K562 (cell line): ENCODE data around the gene DPP4. TPM values are rescaled to one million over a fixed set of nuclear protein-coding genes. Genes with fewer than 3 reads are reported as not detected.

Experiments
- ATAC-seq: fragments of 200-7000 bp; cut with Tn5 transposase; 3 replicates; pipeline ENCODE4 v1.9.1; 2020; ENCODE audit warnings: moderate library complexity
- BruUV-seq: library from RNA; stranded (reverse); fragments of 400-500 nt; replicated peaks from 2 replicates; lab custom pipeline; 2021; lab: Mats Ljungman, UMichigan
- CTCF ChIA-PET: fragments of 300-600 bp; formaldehyde crosslinking; extraction: SDS; loops from one replicate; lab custom pipeline; 2021; ENCODE audit warnings: low intra/inter-chr PET ratio; lab: Yijun Ruan, JAX
- POLR2A ChIA-PET: fragments of 300-600, 350-650 bp; sonication (Branson Sonifier 250); formaldehyde crosslinking; extraction: SDS; loops from one replicate; lab custom pipeline; 2021; ENCODE audit warnings: antibody characterized with exemption, inconsistent platforms; lab: Yijun Ruan, JAX
- DNase-seq, 4 experiments: peaks; one replicate each; pipeline versions ENCODE4 v3.0.0 to v3.0.0-alpha.2; 2011 to 2018; ENCODE audit warnings: low spot score in 3 of 4, mixed read lengths in 3 of 4; ENCODE audit errors: extremely low read depth in 1 of 4
- FAIRE-seq: peaks from 2 replicates; lab custom pipeline; 2011; peaks lifted over from hg19 to GRCh38; lab: Jason Lieb, UNC
- H2AFZ ChIP-seq: 2 replicates; pipeline ENCODE4 v1.6.0; 2011; ENCODE audit warnings: low read depth, low read length, control low read depth, inconsistent platforms
- H3K27ac ChIP-seq: fragments of 200-600 bp; 3 replicates; pipeline ENCODE4 v1.8.0; 2011; ENCODE audit warnings: low read depth, mild to moderate bottlenecking, control low read depth, inconsistent platforms, low read length, moderate library complexity, mixed read lengths; ENCODE audit errors: extremely low read depth
- H3K27me3 ChIP-seq, 2 experiments: fragments of 300-600 bp in 1 of 2; 2 replicates in 1 of 2; 3 replicates in 1 of 2; pipeline versions ENCODE4 v1.6.0 to v1.8.0; 2011; ENCODE audit warnings: inconsistent platforms in 2 of 2, low read length in 2 of 2, mild to moderate bottlenecking in 1 of 2, mixed read lengths in 1 of 2, moderate library complexity in 1 of 2; ENCODE audit not compliant: control insufficient read depth in 2 of 2, insufficient read depth in 2 of 2
- H3K36me3 ChIP-seq: fragments of 300-600 bp; 3 replicates; pipeline ENCODE4 v1.8.0; 2011; ENCODE audit warnings: mild to moderate bottlenecking, low read length, inconsistent platforms; ENCODE audit not compliant: control insufficient read depth, insufficient read depth
- H3K4me1 ChIP-seq, 2 experiments: fragments of 200-600 bp in 1 of 2; replicated peaks in 1 of 2; 2 replicates in 1 of 2; 3 replicates in 1 of 2; pipeline versions ENCODE4 v1.5.1 to v1.8.0; 2011; ENCODE audit warnings: inconsistent platforms in 2 of 2, low read length in 2 of 2, mild to moderate bottlenecking in 1 of 2, mixed read lengths in 1 of 2, moderate library complexity in 1 of 2; ENCODE audit not compliant: control insufficient read depth in 2 of 2, insufficient read depth in 2 of 2
- H3K4me2 ChIP-seq: 2 replicates; pipeline ENCODE4 v1.6.1; 2011; ENCODE audit warnings: low read length, control low read depth, inconsistent platforms, mixed read lengths; ENCODE audit not compliant: insufficient read depth
- H3K4me3 ChIP-seq: fragments of 200-600 bp; sonication (generic), shearing (Covaris generic); 2 replicates; pipeline ENCODE4 v1.5.1; 2016; ENCODE audit warnings: control low read depth, inconsistent platforms
- H3K79me2 ChIP-seq: fragments of 200-600 bp; 3 replicates; pipeline ENCODE4 v1.8.0; 2011; ENCODE audit warnings: low read length, inconsistent platforms; ENCODE audit not compliant: control insufficient read depth, insufficient read depth
- H3K9ac ChIP-seq, 2 experiments: 2 replicates each; pipeline versions ENCODE4 v1.6.0 to v1.6.1; 2011; ENCODE audit warnings: low read depth in 2 of 2, low read length in 2 of 2, control low read depth in 1 of 2, inconsistent platforms in 1 of 2, mild to moderate bottlenecking in 1 of 2, mixed read lengths in 1 of 2; ENCODE audit not compliant: insufficient read depth in 1 of 2
- H3K9me1 ChIP-seq: one replicate; pipeline ENCODE4 v1.6.0; 2011; ENCODE audit warnings: inconsistent platforms, mild to moderate bottlenecking, low read length, moderate library complexity; ENCODE audit not compliant: control insufficient read depth, insufficient read depth
- H3K9me3 ChIP-seq: replicated peaks from 2 replicates; pipeline ENCODE4 v1.5.1; 2011; ENCODE audit warnings: low read depth, low read length, inconsistent platforms; ENCODE audit not compliant: control insufficient read depth, insufficient read depth
- H4K20me1 ChIP-seq: replicated peaks from 2 replicates; pipeline ENCODE4 v1.6.1; 2011; ENCODE audit warnings: low read length, inconsistent platforms, mixed read lengths; ENCODE audit not compliant: control insufficient read depth, insufficient read depth
- ARID3A ChIP-seq: IDR thresholded peaks from 2 replicates; pipeline ENCODE4 v1.6.1; 2012; ENCODE audit warnings: low read depth, low read length, improper control_type of control experiment, borderline replicate concordance
- DLX4 ChIP-seq: fragments of 250-450 bp; sonication (Bioruptor Pico); IDR thresholded peaks from 2 replicates; pipeline ENCODE4 v1.6.1; 2021; ENCODE audit warnings: mild to moderate bottlenecking
- E2F5 ChIP-seq: sonication (generic); formaldehyde crosslinking; IDR thresholded peaks from 2 replicates; pipeline ENCODE4 v1.8.0; 2022; ENCODE audit warnings: mild to moderate bottlenecking, missing genetic modification reagents
- ETS2 ChIP-seq: IDR thresholded peaks from 2 replicates; pipeline ENCODE4 v1.6.1; 2016; ENCODE audit warnings: borderline replicate concordance, missing genetic modification characterization, mild to moderate bottlenecking, moderate library complexity, missing compliant biosample characterization; ENCODE audit not compliant: poor library complexity, severe bottlenecking
- MEF2A ChIP-seq: IDR thresholded peaks from 2 replicates; pipeline ENCODE4 v1.6.1; 2011; ENCODE audit warnings: low read depth, mild to moderate bottlenecking, low read length, moderate library complexity; ENCODE audit not compliant: control insufficient read depth
- MEF2D ChIP-seq: conservative IDR thresholded peaks from 2 replicates; pipeline ENCODE4 v1.6.1; 2016; ENCODE audit warnings: low read depth, missing genetic modification characterization, missing compliant biosample characterization
- NFE2L1 ChIP-seq: fragments of 450-650 bp; IDR thresholded peaks from 2 replicates; pipeline ENCODE4 v1.6.1; 2016; ENCODE audit warnings: missing genetic modification characterization, low read depth, mild to moderate bottlenecking, missing compliant biosample characterization, moderate library complexity, borderline replicate concordance
- NR3C1 ChIP-seq: sonication (generic); formaldehyde crosslinking; IDR thresholded peaks from 2 replicates; pipeline ENCODE4 v1.8.1; 2022; ENCODE audit warnings: missing genetic modification reagents
- POLR2H ChIP-seq: IDR thresholded peaks from 2 replicates; pipeline ENCODE4 v1.6.1; 2016; ENCODE audit warnings: missing genetic modification characterization, low read depth, mild to moderate bottlenecking, control low read depth, missing compliant biosample characterization, moderate library complexity
- SLC30A9 ChIP-seq: fragments of 250-450 bp; sonication (Bioruptor Pico); IDR thresholded peaks from 2 replicates; pipeline ENCODE4 v1.8.0; 2022; ENCODE audit warnings: mild to moderate bottlenecking, moderate library complexity
- SMAD1 ChIP-seq: fragments of 150-350 bp; IDR thresholded peaks from 2 replicates; pipeline ENCODE4 v1.6.1; 2014; ENCODE audit warnings: low read length, low read depth; ENCODE audit not compliant: partially characterized antibody
- SRSF1 ChIP-seq: fragments of 200-400 bp; formaldehyde crosslinking; IDR thresholded peaks from 2 replicates; pipeline ENCODE4 v1.6.1; 2017; ENCODE audit warnings: mild to moderate bottlenecking, low read depth, low read length, moderate library complexity
- ZBTB49 ChIP-seq: sonication (generic); formaldehyde crosslinking; IDR thresholded peaks from 2 replicates; pipeline ENCODE4 v1.8.0; 2022; ENCODE audit warnings: missing genetic modification reagents, mild to moderate bottlenecking, borderline replicate concordance
- ZFPM2 ChIP-seq: fragments of 250-450 bp; sonication (Bioruptor Pico); IDR thresholded peaks from 2 replicates; pipeline ENCODE4 v1.5.1; 2022; ENCODE audit warnings: mild to moderate bottlenecking
- ZNF41 ChIP-seq: fragments of 250-450 bp; sonication (Bioruptor Pico); conservative IDR thresholded peaks from 2 replicates; pipeline ENCODE4 v1.4.0; 2020; ENCODE audit warnings: mild to moderate bottlenecking
- ZNF77 ChIP-seq: fragments of 250-450 bp; sonication (Bioruptor Pico); IDR thresholded peaks from 2 replicates; pipeline ENCODE4 v1.5.0; 2020
- WGBS: fragments of 100-300 bp; shearing (Covaris generic); methylation state at CpG from one replicate; pipeline ENCODE4 v1.1.6; 2016; ENCODE audit warnings: low coverage, mixed read lengths; ENCODE audit not compliant: insufficient coverage; ENCODE audit errors: missing lambda C conversion rate; 5-methylcytosine and 5-hydroxymethylcytosine counted together
- in situ Hi-C: fragments of 300-500 bp; cut with MboI; formaldehyde crosslinking; loops from 4 replicates; pipeline ENCODE4 v1.15.0; 2018; ENCODE audit warnings: inconsistent platforms, mixed read lengths
- intact Hi-C: fragments of 100-400 bp; cut with micrococcal nuclease; formaldehyde crosslinking; loops from 2 replicates; pipeline ENCODE4 v1.14.2; 2022
- polyA plus RNA-seq, 8 experiments: library from polyadenylated mRNA; depleted of rRNA in 4 of 8; stranded (reverse) in 5 of 8; unstranded in 3 of 8; fragments of >200 nt; fragmentation: Nextera tagmentation in 2 of 8; fragmentation: Illumina TruSeq in 1 of 8; extraction: Ambion mirVana in 2 of 8; extraction: Trizol in 1 of 8; gene quantifications; 2 replicates each; pipeline versions ENCODE4 v1.2.1 to v1.2.3, GENCODE V29; 2011 to 2014; ENCODE audit warnings: inconsistent platforms in 1 of 8, missing spikeins in 1 of 8
- total RNA-seq, 7 experiments: library from RNA; depleted of rRNA in 6 of 7; stranded (reverse); fragments of >200 nt in 6 of 7; fragmentation: Illumina TruSeq in 2 of 7; extraction: Trizol in 2 of 7; gene quantifications; 2 replicates each; pipeline versions ENCODE4 v1.2.1 to v1.2.3, GENCODE V29; 2011 to 2021; ENCODE audit warnings: low replicate concordance in 1 of 7

Gene DPP4
- total and polyA plus RNA-seq, 9 of the 15 experiments (the other 6 are each of a cell fraction or from before 2014, with no cell fraction given) = 0.11 TPM; not detected in 8

GRCh38 chr2:162025121-162025911, 48.7 kb downstream of the DPP4 start:
- Histone ChIP-seq H3K9me1 (no peaks in the 10 kb centered on the region), H3K79me2 (no peaks in the 10 kb centered on the region), H3K9me3 (no peaks in the 10 kb centered on the region), H3K9ac (no peak overlapping the region), H3K27me3 (no peaks in the 10 kb centered on the region), H4K20me1 (no peaks in the 10 kb centered on the region), H3K4me1 (no peaks in the 10 kb centered on the region), H3K27ac (no peak overlapping the region), H2AFZ (no peak overlapping the region), H3K4me2 (no peak overlapping the region), H3K36me3 (no peaks in the 10 kb centered on the region), H3K4me3 (no peak overlapping the region)
- DNase-seq = no peak
- in situ Hi-C loops = no loop called here
- no TSS peak for BruUV-seq
- FAIRE-seq = no peak
- WGBS = 0% methylated on average over 6 of the region's 6 CpGs
- ATAC-seq = no peak
- ChIA-PET POLR2A (no interaction called here), CTCF (no interaction called here)
- TF ChIP-seq MEF2D (tag) (no peak), POLR2H (no peak), ZNF77 (CRISPR knock-in tag) (no peak), SLC30A9 (CRISPR knock-in tag) (no peak), NFE2L1 (no peak), ZFPM2 (CRISPR knock-in tag) (no peak), DLX4 (no peak), ETS2 (tag) (no peak), SRSF1 (no peak), E2F5 (no peak), ZBTB49 (no peak), ARID3A (no peak), ZNF41 (CRISPR knock-in tag) (no peak), NR3C1 (no peak), MEF2A (no peak), SMAD1 (no peak)
- intact Hi-C loops = no loop called here
